GM12873 (cell line): Measurements from ENCODE around the gene SCNN1B.

Source experiments
- CTCF ChIP-seq: IDR thresholded peaks from 2 replicates; pipeline ENCODE4 v1.5.1; 2012; ENCODE audit warnings: low read depth, mild to moderate bottlenecking, moderate library complexity, low read length, control low read depth; ENCODE audit not compliant: insufficient read depth; ENCODE audit errors: missing control alignments

SCNN1B gene

GRCh38 chr16:23378921-23379320 lies 76.8 kb downstream of the SCNN1B start:
- no peak for TF ChIP-seq CTCF

GRCh38 chr16:23379707-23380106 lies 77.6 kb downstream of the SCNN1B start:
- no peak for TF ChIP-seq CTCF

GRCh38 chr16:23380501-23380951 lies 78.4 kb downstream of the SCNN1B start:
- no peak for TF ChIP-seq CTCF

GRCh38 chr16:23382279-23382678 lies 80.2 kb downstream of the SCNN1B start:
- TF ChIP-seq CTCF, result no peak

- TF ChIP-seq CTCF, result no peak
Observed at GRCh38 chr16:23383881-23384280, 81.8 kb downstream of the SCNN1B start.

- no peak for TF ChIP-seq CTCF
Observed at GRCh38 chr16:23384878-23385277, 82.8 kb downstream of the SCNN1B start.

- TF ChIP-seq CTCF, result no peak
Observed at GRCh38 chr16:23385441-23385840, 83.3 kb downstream of the SCNN1B start.
